ENCODE measurements around the gene CDH12.
A peak's percentile ranks its signal among the peaks of the same experiment; 100 is the strongest.
"Not testable (repeated sequence)": the region's sequence is repeated elsewhere in the genome, so short reads cannot be mapped to it uniquely, and the experiment has no call there.

Gene CDH12

GRCh38 chr5:22887566-22887965 is 34.4 kb upstream of the CDH12 start:
- DNase-seq (ENCODE audit: low read depth): no peak
- no peak overlapping the region for H3K4me3 ChIP-seq (ENCODE audit: low read depth, low read length)
- no peak for TF ChIP-seq CTCF (conservative IDR thresholded peaks at IDR 0.05; ENCODE audit: low read depth, low read length)

- not testable (repeated sequence) for H3K4me3 ChIP-seq (ENCODE audit: low read depth, low read length); DNase-seq (ENCODE audit: low read depth)
Measured at GRCh38 chr5:22858911-22859310, 5.8 kb upstream of the CDH12 start.

- no peak for DNase-seq (ENCODE audit: low read depth)
- no peak overlapping the region for H3K4me3 ChIP-seq (ENCODE audit: low read depth, low read length)
- no peak for TF ChIP-seq CTCF (conservative IDR thresholded peaks at IDR 0.05; ENCODE audit: low read depth, low read length)
Measured at GRCh38 chr5:22855824-22856223, 2.7 kb upstream of the CDH12 start.

GRCh38 chr5:22850981-22851380 is 2.2 kb downstream of the CDH12 start:
- no peak for TF ChIP-seq CTCF (conservative IDR thresholded peaks at IDR 0.05; ENCODE audit: low read depth, low read length)
- peak; percentile 11 for DNase-seq (ENCODE audit: low read depth)
- H3K4me3 ChIP-seq (ENCODE audit: low read depth, low read length): no peak overlapping the region

GRCh38 chr5:22846693-22847092 is 6.5 kb downstream of the CDH12 start:
- no peak for DNase-seq (ENCODE audit: low read depth)
- no peak overlapping the region for H3K4me3 ChIP-seq (ENCODE audit: low read depth, low read length)
- no peak for TF ChIP-seq CTCF (conservative IDR thresholded peaks at IDR 0.05; ENCODE audit: low read depth, low read length)

GRCh38 chr5:22844636-22845035 is 8.5 kb downstream of the CDH12 start:
- TF ChIP-seq CTCF (conservative IDR thresholded peaks at IDR 0.05; ENCODE audit: low read depth, low read length): no peak
- H3K4me3 ChIP-seq (ENCODE audit: low read depth, low read length): no peak overlapping the region
- DNase-seq (ENCODE audit: low read depth): no peak

- no peak for DNase-seq (ENCODE audit: low read depth)
- no peak overlapping the region for H3K4me3 ChIP-seq (ENCODE audit: low read depth, low read length)
- no peak for TF ChIP-seq CTCF (conservative IDR thresholded peaks at IDR 0.05; ENCODE audit: low read depth, low read length)
Measured at GRCh38 chr5:22844155-22844554, 9.0 kb downstream of the CDH12 start.

- no peak for TF ChIP-seq CTCF (conservative IDR thresholded peaks at IDR 0.05; ENCODE audit: low read depth, low read length)
- no peak for DNase-seq (ENCODE audit: low read depth)
- no peak overlapping the region for H3K4me3 ChIP-seq (ENCODE audit: low read depth, low read length)
Measured at GRCh38 chr5:22842574-22842973, 10.6 kb downstream of the CDH12 start.
